Hematopoietic multipotent progenitor cell treated with erythropoietin and hydrocortisone succinate and interleukin-3 and kit ligand, for 6 days (in vitro differentiated cells): ENCODE data around the gene PP2D1.
"Not testable (repeated sequence)": the region's sequence is repeated elsewhere in the genome, so short reads cannot be mapped to it uniquely, and the experiment has no call there.

Source experiments
- DNase-seq: peaks from one replicate; pipeline ENCODE4 v3.0.0-alpha.2; 2015

PP2D1 gene

GRCh38 chr3:19967208-19967607 is 44.9 kb downstream of the PP2D1 start:
- DNase-seq: no peak

- no peak for DNase-seq
Observed at GRCh38 chr3:19961960-19962359, 50.1 kb downstream of the PP2D1 start.

- DNase-seq: peak; percentile 67
Observed at GRCh38 chr3:19960696-19961095, 51.4 kb downstream of the PP2D1 start.

GRCh38 chr3:19959505-19959904 is 52.6 kb downstream of the PP2D1 start:
- DNase-seq: no peak

GRCh38 chr3:19957354-19957753 is 54.7 kb downstream of the PP2D1 start:
- DNase-seq: not testable (repeated sequence)

- no peak for DNase-seq
Observed at GRCh38 chr3:19954676-19955075, 57.4 kb downstream of the PP2D1 start.

- DNase-seq: no peak
Observed at GRCh38 chr3:19950316-19950715, 61.7 kb downstream of the PP2D1 start.

GRCh38 chr3:19948226-19948591 is 63.9 kb downstream of the PP2D1 start:
- DNase-seq: no peak

- peak; percentile 72 for DNase-seq
Observed at GRCh38 chr3:19947549-19948225, 64.4 kb downstream of the PP2D1 start.

- DNase-seq: peak; percentile 99
Observed at GRCh38 chr3:19946832-19947548, 65.1 kb downstream of the PP2D1 start, which contains the start of gene RAB5A. TSS of gene RAB5A (plus strand) at chr3:19947097. CDS start at chr3:19950899, 3,802 bp downstream.

- DNase-seq: no peak
Observed at GRCh38 chr3:19945969-19946831, 65.9 kb downstream of the PP2D1 start.

- DNase-seq: no peak
Observed at GRCh38 chr3:19945534-19945933, 66.5 kb downstream of the PP2D1 start.

GRCh38 chr3:19940643-19941042 is 71.4 kb downstream of the PP2D1 start:
- no peak for DNase-seq

GRCh38 chr3:19938295-19938627 is 73.8 kb downstream of the PP2D1 start:
- no peak for DNase-seq

GRCh38 chr3:19937459-19938294 is 74.4 kb downstream of the PP2D1 start:
- peak; percentile 93 for DNase-seq
